ENCODE measurements around the gene HYCC1.
"Not testable (repeated sequence)": the region's sequence is repeated elsewhere in the genome, so short reads cannot be mapped to it uniquely, and the experiment has no call there.

- TF ChIP-seq, protein P1, sequence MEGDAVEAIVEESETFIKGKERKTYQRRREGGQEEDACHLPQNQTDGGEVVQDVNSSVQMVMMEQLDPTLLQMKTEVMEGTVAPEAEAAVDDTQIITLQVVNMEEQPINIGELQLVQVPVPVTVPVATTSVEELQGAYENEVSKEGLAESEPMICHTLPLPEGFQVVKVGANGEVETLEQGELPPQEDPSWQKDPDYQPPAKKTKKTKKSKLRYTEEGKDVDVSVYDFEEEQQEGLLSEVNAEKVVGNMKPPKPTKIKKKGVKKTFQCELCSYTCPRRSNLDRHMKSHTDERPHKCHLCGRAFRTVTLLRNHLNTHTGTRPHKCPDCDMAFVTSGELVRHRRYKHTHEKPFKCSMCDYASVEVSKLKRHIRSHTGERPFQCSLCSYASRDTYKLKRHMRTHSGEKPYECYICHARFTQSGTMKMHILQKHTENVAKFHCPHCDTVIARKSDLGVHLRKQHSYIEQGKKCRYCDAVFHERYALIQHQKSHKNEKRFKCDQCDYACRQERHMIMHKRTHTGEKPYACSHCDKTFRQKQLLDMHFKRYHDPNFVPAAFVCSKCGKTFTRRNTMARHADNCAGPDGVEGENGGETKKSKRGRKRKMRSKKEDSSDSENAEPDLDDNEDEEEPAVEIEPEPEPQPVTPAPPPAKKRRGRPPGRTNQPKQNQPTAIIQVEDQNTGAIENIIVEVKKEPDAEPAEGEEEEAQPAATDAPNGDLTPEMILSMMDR (IDR thresholded peaks at IDR 0.05; ENCODE audit: extremely low read depth in 1 of 2, insufficient read depth in 1 of 2, low read depth in 1 of 2, low read length in 2 of 2): not testable (repeated sequence)
- TF ChIP-seq MYC, POLR2A (IDR thresholded peaks at IDR 0.05; ENCODE audit: low read depth, low read length): not testable (repeated sequence)
Observed at GRCh38 chr7:23045086-23045485, 31.2 kb upstream of the HYCC1 start.

Data from endothelial cell of umbilical vein (primary cell).